ENCODE results near the gene RO60.
"Not testable (repeated sequence)": the region's sequence is repeated elsewhere in the genome, so short reads cannot be mapped to it uniquely, and the experiment has no call there.

RO60 gene

DNA sequence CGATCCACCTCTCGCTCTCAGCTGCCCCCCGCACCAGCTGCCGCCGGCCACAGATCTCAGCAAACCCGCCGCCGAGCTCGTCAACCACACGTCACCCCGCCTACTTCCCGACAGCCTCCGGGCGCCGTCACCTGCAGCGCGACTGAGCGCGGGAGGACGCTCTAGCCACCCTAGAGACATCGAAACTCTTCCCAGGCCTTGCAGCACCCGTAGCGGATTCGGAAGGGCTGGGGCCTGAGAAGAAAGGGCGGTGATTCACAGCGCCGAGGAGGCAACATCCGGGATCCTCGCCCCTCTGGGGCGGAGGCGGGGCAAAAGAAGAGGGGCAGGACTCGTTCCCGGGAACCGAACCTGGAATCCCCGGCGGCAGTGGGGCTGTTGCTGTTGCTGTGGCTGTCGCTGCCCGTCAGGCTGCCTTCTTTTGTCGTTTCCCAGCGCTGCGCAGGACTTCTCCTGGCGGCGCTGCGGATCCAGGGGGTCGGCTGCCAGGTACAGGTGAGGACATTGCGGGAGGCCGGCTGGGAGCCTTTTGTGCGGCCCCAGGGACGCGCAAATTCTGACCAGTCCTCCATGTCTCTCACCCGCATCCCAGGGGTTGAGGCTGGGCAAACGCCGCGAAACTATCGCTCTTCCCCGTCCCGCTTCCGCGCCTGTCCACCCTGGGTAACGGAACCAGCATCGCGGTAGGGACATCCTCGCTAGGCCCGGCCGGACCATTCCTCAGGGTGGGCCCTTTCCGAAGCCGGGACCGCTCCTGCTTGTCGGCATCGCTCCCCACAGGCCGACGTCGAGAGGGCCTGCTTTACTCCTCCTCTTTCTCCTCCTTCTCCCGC, at the start of gene RO60, which contains the start of gene UCHL5:
RO60 (plus strand) TSS at position 331 of the 833 bp plus-strand sequence. CDS start 9,443 bp downstream, outside the sequence.
UCHL5 (minus strand) TSS at position 79 of the 833 bp plus-strand sequence. CDS start 100 bp downstream, outside the sequence.
- in situ Hi-C loops (cut with MboI; ENCODE audit: low sequenced_read_pairs) = no loop called here

DNA sequence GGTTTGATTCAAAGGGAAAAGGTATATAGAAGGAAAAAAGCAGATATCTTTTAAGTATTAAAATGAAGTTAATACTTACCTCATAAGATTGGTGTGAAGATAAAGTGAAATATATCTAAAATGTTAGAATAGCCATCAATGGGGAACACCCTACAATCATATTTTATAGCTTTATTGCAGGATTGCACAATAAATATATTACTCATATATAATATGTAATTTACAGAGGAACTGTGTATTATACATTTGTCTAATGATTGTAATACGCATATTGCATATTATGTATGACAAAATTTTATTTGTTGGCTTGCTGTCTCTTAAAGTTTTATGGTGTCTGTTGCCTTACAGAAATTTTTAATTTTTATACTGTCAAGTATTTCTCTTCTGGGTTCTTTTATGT, 48.0 kb upstream of the RO60 start:
- in situ Hi-C loops (cut with MboI; ENCODE audit: low sequenced_read_pairs) = loop anchor here (10.0 to 25.0 kb wide), 2 partner anchors 197 to 549 kb away; no protein-coding TSS in a partner anchor

DNA sequence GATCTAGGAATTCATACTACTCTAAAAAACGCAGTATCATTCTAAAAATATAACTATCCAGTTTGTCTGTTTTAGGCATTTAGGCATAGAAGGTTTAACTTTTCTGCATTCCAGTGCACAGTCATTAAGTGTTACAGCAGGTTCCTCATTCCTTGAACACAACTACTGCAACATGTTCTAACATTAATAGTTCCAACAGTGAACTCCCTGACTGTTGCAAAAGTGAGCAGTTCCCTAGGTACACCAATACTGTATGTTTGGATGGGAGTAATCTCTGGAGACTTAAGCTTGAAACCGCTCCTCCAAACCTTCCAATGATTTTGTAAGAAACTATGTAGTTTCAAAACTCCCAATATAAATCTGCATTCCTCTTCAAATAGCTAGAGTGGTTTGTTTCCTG, 46.4 kb upstream of the RO60 start:
- in situ Hi-C loops (cut with MboI; ENCODE audit: low sequenced_read_pairs) = loop anchor here (10.0 to 25.0 kb wide), 2 partner anchors 198 to 551 kb away; no protein-coding TSS in a partner anchor

DNA sequence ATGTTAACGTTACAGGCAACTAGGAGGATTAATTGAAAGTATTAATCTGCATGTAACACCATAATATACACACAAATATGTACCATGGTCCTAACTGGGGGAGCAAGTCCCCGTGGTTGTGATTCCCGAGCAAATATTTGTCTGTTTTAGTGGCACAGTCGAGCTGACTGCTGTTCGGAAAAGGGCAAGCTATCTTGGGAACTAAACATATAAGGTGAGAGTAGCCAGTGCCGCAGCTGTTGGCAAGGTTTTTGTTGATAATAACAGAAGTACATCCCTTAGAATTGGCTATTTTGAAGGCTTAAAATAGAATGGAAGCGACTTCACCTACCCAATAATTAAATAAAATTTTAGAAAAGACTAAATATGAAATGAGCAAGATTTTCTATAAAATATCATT, 45.7 kb upstream of the RO60 start:
- in situ Hi-C loops (cut with MboI; ENCODE audit: low sequenced_read_pairs) = loop anchor here (10.0 to 25.0 kb wide), 2 partner anchors 199 to 551 kb away; no protein-coding TSS in a partner anchor

DNA sequence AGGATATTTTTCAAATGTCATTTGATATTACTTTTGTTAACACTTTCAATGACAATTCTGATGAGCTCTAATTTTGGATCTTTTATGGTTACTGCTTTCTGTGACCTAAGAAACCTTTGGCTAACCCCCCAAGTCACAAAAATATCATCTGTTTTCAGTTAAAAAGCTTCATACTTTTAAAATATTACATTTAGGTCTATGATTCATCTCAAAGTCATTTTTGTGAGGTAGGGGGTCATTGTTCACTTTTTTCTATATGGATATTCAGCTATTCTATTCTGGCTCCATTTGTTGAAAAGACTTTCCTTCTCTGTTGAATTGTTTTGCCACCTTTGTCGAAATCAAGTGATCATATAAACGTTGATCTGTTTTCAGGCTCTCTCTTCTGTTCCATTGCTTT, 45.0 kb upstream of the RO60 start:
- in situ Hi-C loops (cut with MboI; ENCODE audit: low sequenced_read_pairs) = loop anchor here (10.0 to 25.0 kb wide), 2 partner anchors 200 to 552 kb away; no protein-coding TSS in a partner anchor

DNA sequence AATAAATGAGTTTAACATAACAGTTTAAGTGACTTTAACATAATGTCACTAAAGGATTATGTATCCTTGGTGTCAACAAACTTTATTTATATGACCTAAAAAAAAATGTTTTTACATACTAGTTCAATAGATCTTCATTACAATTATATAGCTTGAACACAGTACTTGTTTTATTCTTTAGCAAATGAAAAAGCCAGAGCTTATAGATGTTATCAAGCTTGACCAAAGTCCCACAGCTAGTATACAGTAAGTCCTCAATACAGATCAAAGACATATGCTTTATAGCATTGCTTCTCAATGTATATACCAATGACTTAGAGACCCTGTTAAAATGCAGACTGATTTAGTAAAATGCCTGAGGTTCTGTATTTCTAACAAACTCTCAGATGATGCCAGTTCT, 42.6 kb upstream of the RO60 start:
- in situ Hi-C loops (cut with MboI; ENCODE audit: low sequenced_read_pairs) = loop anchor here (10.0 to 25.0 kb wide), 2 partner anchors 202 to 554 kb away; no protein-coding TSS in a partner anchor

DNA sequence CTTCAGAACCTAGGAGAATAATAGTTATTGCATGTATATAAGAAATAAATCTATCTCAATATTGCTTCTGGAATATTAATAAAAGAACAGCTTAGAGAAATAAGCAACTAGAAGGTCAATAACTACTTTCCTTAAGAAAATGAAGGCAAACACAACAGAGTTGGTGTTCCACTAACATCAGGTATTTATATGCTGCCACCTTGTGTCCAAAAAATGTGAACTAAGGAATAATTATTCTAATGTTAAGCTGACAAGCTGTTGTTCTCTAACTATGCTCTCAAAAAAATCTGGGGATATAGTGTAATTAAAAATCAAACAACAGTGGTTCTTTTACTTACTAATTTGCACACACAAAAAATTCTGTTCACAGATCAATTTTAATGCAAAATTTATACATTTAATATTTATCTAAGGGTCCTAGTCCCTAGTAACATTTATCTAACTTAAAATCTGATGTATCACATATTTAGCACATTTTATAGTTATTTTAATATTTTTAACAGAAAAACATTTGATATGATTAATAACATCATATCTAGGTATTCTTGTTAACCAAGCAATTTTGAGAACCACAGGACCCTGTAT, 39.9 kb upstream of the RO60 start:
- in situ Hi-C loops (cut with MboI; ENCODE audit: low sequenced_read_pairs) = loop anchor here (10.0 to 25.0 kb wide), 2 partner anchors 205 to 557 kb away; no protein-coding TSS in a partner anchor

DNA sequence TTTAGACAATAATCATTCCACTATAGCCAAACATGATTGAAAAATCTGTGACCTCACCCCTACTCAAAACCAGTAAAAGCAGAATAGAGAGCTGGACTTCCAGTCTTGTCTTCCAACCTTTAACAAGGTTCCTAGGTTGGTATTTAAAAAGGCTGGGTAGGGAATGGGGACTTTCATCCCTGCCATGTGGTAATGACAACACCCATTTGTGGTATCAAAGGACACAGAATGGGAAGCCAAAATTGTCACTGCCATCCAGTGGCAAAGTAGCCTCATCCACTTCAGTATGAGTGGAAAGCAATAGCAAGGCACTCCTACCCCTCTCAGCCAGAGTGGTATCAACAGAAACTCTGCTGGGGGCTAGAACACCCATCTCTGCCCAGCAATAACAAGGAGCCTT, 34.2 kb upstream of the RO60 start:
- in situ Hi-C loops (cut with MboI; ENCODE audit: low sequenced_read_pairs) = no loop called here

DNA sequence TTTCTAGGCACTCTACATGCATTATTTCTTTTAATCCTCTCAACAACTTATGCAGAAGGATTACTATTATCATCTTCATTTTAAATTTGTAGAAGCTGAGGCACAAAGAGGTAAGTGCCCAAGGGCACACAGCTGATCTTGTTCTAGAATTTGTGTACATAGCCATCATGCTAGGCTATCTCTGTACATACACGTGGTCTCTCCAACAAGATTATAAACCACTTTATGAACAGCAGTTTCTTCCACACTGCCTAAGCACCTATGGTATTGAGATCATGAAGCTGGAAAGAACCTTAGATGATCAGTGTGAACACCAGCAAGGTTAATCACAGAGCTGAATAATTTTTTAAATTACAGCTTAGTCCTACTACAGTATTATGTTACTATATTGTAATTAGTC, 29.1 kb upstream of the RO60 start:
- in situ Hi-C loops (cut with MboI; ENCODE audit: low sequenced_read_pairs) = no loop called here

DNA sequence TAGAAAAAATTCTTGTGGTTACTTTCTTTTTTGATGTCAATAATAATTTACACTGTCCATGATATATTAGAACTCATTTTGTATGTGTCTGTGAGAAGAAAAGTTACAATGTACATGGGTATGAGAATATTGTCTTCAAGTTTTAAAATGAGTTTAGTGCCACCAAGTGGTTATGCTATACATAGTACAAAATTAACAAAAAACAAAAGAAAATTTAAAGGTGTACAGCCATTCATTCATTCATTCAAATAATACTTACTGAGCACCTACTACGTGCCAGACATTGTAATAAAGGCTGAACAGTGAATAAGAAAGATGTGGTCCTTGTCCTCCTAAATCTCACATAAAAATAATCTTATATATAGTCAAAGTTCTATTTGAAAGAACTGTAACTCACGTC, 28.0 kb upstream of the RO60 start:
- in situ Hi-C loops (cut with MboI; ENCODE audit: low sequenced_read_pairs) = no loop called here

DNA sequence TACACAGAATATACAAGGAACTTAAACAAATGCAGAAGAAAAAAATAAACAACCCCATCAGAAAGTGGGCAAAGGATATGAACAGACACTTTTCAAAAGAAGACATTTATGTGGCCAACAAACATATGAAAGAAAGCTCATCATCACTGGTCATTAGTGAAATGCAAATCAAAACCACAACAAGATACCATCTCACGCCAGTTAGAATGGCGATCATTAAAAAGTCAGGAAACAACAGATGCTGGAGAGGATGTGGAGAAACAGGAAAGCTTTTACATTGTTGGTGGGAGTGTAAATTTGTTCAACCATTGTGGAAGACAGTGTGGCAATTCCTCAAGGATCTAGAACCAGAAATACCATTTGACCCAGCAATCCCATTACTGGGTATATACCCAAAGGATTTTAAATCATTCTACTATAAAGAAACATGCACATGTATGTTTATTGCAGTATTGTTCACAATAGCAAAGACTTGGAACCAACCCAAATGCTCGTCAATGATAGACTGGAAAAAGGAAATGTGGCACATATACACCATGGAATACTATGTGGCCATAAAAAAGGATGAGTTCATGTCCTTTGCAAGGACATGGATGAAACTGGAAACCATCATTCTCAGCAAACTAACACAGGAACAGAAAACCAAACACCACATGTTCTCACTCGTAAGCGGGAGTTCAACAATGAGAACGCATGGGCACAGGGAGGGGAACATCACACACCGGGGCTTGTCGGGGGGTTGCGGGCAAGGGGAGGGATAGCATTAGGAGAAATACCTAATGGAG, 26.6 kb upstream of the RO60 start:
- in situ Hi-C loops (cut with MboI; ENCODE audit: low sequenced_read_pairs) = not testable (repeated sequence)

DNA sequence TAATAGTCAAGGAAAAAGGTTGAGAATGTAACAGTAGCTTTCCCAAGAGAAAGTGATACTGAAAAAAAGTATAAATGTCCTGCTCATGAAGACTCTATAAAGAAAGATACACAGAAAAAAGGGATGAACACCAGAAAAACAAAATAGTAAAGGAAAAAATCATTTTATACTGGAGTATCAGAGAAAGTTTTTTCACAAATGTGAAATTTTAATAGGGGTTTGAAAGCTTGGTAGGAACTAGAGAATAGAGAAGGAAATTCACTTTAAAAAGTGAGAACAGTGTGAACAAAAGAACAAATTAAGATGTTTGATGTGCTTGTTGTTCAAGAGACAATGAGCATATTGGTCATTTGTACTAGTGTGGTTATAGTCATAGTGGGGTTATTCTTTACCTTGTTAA, 25.8 kb upstream of the RO60 start:
- in situ Hi-C loops (cut with MboI; ENCODE audit: low sequenced_read_pairs) = no loop called here

DNA sequence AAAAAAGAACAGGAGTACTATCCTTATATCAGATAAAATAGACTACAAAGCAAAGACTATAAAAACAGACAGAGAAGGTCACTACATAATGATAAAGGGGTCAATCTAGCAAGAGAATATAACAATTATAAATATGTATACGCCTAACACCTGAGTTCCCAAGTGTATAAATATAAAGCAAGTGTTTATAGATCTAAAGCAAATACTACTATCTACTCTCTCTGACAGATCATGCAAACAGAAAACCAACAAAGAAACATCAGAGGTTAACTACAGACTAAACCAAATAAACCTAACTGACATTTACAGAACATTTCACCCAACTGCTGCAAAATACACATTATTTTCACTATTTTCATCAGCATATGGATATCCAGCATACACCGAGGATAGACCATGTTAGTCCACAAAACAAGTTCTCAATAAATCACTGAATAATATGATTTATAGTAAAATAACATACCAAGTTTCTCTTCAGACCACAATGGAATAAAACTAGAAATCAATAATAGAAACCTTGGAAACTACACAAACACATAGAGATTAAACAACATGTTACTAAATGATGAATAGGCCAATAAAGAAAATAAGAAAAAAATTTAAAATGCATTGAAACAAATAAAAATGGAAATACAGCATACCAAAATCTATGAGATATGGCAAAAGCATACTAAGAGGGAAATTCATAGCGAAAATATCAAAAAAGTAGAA, 22.9 kb upstream of the RO60 start:
- in situ Hi-C loops (cut with MboI; ENCODE audit: low sequenced_read_pairs) = no loop called here

DNA sequence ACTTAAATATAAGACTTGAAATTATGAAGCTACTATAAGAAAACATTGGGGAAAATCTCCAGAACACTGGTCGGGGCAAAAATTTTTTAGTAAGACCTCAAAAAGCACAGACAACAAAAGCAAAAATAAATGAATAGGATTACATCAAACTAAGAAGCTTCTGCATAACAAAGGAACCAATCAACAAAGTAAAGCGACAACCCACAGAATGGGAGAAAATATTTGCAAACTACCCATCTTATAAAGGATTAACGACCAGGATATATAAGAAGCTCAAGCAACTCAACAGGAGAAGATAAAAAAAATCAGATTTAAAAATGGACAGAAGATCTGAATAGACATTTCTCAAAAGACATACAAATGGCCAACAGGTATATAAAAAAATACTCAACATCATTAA, 19.4 kb upstream of the RO60 start:
- in situ Hi-C loops (cut with MboI; ENCODE audit: low sequenced_read_pairs) = no loop called here

DNA sequence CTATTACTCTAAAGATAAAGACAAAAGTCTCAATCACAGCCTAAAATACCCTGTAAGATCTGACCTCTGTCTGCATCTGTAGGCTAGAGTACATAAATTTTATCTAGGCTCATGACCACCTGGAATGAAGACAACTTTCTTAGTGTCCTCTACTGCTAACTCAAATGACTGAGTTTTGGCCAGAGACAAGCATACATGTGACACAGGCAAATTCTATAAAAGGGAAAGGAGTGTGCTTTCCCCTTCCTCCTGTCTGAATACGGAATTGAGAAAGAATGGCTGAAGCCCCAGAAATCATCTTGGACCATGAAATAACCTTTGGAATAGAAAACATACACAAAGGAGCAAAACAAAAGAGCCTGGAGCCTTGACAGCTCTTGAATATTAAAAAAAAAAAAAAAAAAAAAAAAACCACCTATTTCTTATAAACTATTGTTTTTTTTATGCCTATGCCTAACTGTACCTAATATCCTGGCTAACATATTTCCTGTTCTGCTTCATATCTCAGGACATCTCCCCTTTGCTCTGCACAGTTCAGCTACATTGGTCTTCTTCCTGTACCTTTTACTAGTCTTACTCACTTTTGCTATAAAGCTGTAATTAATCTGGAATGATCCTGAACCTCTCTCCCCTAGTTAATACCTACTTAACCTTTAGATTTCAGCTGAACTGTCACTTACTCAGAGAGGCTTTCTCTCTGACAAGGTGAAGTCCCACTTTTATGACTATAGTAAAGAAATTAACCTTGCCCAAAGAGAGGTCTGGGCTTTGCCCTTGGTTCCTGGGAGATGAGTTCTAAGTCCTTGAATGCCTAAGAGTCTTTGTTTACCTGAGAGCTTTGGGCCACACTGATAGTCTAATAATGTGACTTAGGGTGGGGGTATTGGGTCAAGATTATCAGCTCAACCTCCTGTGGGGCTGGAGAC, 16.4 kb upstream of the RO60 start:
- in situ Hi-C loops (cut with MboI; ENCODE audit: low sequenced_read_pairs) = no loop called here

DNA sequence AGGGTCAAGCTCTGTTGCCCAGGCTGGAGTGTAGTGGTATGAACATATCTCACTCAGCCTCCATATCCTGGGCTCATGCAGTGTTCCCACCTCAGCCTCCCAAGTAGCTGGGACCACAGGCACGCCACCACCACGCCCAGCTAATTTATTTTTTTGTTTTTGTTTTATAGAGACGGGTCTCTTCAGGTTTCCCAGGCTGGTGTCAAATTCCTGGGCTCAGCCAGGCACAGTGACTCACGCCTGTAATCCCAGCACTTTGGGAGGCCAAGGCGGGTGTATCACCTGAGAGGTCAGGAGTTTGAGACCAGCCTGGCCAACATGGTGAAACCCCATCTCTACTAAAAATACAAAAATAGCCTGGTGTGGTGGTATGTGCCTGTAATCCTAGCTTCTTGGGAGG, 10.5 kb upstream of the RO60 start:
- in situ Hi-C loops (cut with MboI; ENCODE audit: low sequenced_read_pairs) = not testable (repeated sequence)

DNA sequence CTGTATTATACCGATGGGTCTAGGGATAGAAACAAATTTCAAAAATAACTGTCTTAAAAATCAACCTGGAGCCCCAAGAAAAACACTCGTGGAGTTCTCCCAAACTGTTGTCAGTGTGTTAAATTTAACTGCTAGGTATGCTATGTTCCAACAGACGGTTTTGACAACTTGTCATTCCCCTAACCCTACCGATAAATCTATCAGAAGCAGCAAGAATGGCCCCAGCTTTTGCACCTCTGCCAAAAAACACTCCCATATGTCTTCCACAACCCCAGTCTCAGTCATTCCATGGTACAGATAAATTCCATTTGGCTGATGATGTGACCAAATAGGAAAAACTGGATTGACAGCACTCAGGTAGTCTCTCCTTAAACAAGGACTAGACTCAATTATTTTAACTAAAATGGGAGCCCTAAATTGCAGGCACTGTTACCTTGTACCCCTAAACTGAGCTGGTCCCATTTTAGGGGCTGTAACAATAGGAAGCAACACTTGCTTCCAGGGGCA, 5.2 kb upstream of the RO60 start:
- in situ Hi-C loops (cut with MboI; ENCODE audit: low sequenced_read_pairs) = no loop called here

DNA sequence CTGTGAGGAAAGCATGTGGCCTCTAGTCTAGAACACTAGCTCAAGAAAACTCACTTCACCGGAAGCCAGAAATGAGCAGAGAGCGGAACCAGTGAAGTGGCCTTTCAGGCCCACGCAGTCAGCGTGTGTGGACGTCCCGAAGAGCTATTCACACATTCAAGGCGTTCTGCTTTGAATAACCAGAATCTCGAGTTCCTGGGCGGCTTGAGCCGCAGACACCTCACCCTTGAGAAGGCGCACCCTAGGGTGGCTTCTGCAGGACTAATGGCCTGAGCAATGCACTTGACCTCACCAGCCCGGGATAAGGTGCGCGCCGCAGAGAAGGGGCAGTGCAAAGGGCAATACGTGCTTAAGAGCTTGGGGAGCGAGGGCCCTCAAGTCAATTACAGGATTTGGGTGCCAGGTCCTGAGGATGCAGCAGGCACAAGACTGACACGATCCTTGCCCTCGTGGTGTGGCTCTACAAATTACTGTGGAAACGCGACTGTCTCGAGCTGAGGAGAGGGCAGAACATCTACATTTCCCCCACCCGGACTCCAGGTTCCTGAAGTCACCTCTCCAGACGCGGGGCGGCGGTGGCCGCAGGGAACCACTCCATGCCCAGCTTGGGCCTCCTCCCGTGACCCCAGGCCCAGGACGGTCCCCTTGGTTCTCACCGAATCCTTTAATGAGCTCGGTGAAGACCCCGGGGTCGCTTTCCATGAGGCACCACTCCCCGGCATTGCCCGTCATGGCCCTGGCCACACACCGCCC, 707 bp upstream of the RO60 start:
- in situ Hi-C loops (cut with MboI; ENCODE audit: low sequenced_read_pairs) = no loop called here

DNA sequence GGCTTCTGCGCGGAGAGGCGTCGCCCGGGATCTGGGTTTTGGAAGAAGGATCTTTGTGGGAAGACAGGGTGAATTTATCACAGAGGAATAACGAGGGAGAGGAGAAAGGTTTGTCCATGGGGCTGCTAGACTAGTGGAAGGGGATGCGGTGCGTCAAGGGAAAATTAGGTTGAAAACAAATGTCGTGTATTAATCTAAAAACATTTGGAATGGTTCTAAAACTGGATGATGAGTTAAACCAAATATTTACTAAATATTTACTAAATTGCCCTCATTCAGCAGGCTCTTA, 647 bp downstream of the RO60 start:
- in situ Hi-C loops (cut with MboI; ENCODE audit: low sequenced_read_pairs) = no loop called here
